ENCODE measurements around the gene BRICD5. TPM values are rescaled to one million over a fixed set of nuclear protein-coding genes. Genes with fewer than 3 reads are reported as not detected.

BRICD5 gene
- total RNA-seq, 1 experiment from 2014 or later: 4.8 TPM

DNA sequence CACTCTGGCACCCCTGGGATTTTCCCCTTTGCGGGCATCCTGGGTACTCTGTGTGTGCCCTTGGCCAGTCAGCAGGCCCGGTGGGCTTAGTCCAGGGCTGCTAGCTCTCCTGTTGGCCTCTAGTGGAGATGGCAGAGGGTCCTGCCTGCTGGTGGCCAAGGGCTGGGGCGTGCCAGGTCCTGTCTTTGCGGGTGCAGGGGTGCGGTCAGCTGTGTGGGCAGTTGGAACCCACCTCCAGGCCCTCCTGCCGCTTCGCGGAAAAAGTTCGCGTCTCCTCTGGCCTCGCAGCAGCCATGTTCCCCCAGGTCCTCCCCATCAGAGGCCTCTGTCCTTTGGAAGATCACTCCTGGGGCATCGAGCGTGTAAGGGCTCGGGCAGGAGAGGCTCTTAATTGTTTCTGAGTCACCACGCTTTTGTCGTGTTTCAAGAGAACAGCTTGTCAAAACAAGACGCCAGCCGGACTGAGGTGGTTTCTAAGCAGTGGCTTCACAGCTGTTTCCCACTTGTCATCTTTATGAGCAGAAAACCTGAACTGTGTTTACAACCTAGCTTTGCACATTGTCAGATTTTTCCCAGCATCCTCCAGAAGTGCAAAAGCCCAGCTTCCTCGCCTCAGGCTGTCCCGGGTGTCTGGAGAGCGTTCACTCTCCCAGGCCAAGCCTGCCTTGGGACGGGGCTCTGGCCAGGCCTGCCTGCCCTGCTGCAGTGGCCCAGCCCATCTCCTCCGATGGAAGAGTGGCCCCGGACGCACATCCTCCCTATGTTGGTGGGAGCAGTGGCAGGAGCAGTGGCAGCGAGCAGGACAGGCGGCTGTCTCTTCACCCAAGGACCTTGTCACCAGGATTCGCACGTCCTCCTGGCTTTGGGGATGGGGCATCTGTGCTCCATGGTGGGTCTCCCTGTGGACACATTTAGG, 20.6 kb upstream of the BRICD5 start:
- H3K9me2 ChIP-seq (replicated peaks; ENCODE audit: low read length): no peaks in the 10 kb centered on the region
- intact Hi-C loops (cut with micrococcal nuclease): no loop called here
- no peaks in the 10 kb centered on the region for H3K27me3 ChIP-seq (ENCODE audit: low read length)
- H3F3A ChIP-seq (ENCODE audit: low read length, unreplicated experiment): no peaks in the 10 kb centered on the region
- H3K79me2 ChIP-seq (ENCODE audit: low read length): peaks cover 27% of the 10 kb centered on the region
- no peak overlapping the region for H3K27ac ChIP-seq (ENCODE audit: low read length)
- H3K9me3 ChIP-seq (ENCODE audit: low read length): no peaks in the 10 kb centered on the region
- no peak overlapping the region for H3K4me2 ChIP-seq (ENCODE audit: low read length)
- H2AFZ ChIP-seq (ENCODE audit: low read length): no peak overlapping the region
- peaks cover 6% of the 10 kb centered on the region for H3K4me1 ChIP-seq (ENCODE audit: insufficient read depth, low read length)
- ATAC-seq (no peak), DNase-seq (no peak)
- H3K9ac ChIP-seq (ENCODE audit: low read length): no peak overlapping the region
- ChIA-PET CTCF (no interaction called here), POLR2A (ENCODE audit: unreplicated experiment) (no interaction called here)
- TF ChIP-seq EZH2phosphoT487 (IDR thresholded peaks at IDR 0.05; ENCODE audit: borderline replicate concordance, low read length) (no peak), EZH2 (IDR thresholded peaks at IDR 0.05; ENCODE audit: low read length, unreplicated experiment) (no peak)
- TF ChIP-seq, protein P1, sequence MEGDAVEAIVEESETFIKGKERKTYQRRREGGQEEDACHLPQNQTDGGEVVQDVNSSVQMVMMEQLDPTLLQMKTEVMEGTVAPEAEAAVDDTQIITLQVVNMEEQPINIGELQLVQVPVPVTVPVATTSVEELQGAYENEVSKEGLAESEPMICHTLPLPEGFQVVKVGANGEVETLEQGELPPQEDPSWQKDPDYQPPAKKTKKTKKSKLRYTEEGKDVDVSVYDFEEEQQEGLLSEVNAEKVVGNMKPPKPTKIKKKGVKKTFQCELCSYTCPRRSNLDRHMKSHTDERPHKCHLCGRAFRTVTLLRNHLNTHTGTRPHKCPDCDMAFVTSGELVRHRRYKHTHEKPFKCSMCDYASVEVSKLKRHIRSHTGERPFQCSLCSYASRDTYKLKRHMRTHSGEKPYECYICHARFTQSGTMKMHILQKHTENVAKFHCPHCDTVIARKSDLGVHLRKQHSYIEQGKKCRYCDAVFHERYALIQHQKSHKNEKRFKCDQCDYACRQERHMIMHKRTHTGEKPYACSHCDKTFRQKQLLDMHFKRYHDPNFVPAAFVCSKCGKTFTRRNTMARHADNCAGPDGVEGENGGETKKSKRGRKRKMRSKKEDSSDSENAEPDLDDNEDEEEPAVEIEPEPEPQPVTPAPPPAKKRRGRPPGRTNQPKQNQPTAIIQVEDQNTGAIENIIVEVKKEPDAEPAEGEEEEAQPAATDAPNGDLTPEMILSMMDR (conservative IDR thresholded peaks at IDR 0.05; ENCODE audit: low read depth, low read length): no peak
- H4K20me1 ChIP-seq (ENCODE audit: low read length): peaks cover 7% of the 10 kb centered on the region; the same call in 1 of the 2 replicates
- BruUV-seq (replicated peaks): no TSS peak
- no peak overlapping the region for H3K4me3 ChIP-seq (ENCODE audit: low read length)
- no peaks in the 10 kb centered on the region; the same call in 1 of the 2 replicates for H3K36me3 ChIP-seq (ENCODE audit: low read depth, low read length)

DNA sequence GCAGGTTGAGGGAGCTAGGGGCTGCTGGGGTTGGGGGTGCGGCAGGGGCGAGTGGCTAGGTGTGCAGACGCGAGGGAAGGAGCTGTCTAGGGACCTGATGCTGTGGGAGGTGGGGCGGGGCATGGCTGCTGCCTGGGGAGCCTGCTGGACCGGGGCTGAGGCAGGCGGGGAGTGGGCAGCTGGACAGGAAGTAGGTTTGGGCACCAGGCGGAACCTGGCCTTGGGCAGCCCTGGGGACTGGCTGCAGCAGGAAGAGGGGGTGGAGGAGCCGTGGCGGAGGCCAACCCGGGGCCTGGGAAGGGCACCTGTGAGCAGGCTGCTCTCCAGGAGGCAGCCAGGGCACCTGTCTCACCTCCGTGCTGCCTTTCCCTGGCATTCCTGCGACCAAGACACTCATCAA, 19.7 kb upstream of the BRICD5 start:
- H3K4me3 ChIP-seq (ENCODE audit: low read length): no peak overlapping the region
- no peak overlapping the region for H3K27ac ChIP-seq (ENCODE audit: low read length)
- peaks cover 9% of the 10 kb centered on the region; the same call in 1 of the 2 replicates for H4K20me1 ChIP-seq (ENCODE audit: low read length)
- H3K27me3 ChIP-seq (ENCODE audit: low read length): no peaks in the 10 kb centered on the region
- no peak overlapping the region for H2AFZ ChIP-seq (ENCODE audit: low read length)
- DNase-seq (no peak), ATAC-seq (no peak)
- no peaks in the 10 kb centered on the region; the same call in 1 of the 2 replicates for H3K36me3 ChIP-seq (ENCODE audit: low read depth, low read length)
- intact Hi-C loops (cut with micrococcal nuclease): no loop called here
- H3K4me2 ChIP-seq (ENCODE audit: low read length): no peak overlapping the region
- BruUV-seq (replicated peaks): no TSS peak
- ChIA-PET POLR2A (ENCODE audit: unreplicated experiment) (no interaction called here), CTCF (no interaction called here)
- no peaks in the 10 kb centered on the region for H3F3A ChIP-seq (ENCODE audit: low read length, unreplicated experiment)
- H3K9ac ChIP-seq (ENCODE audit: low read length): no peak overlapping the region
- no peaks in the 10 kb centered on the region for H3K9me3 ChIP-seq (ENCODE audit: low read length)
- peaks cover 12% of the 10 kb centered on the region for H3K4me1 ChIP-seq (ENCODE audit: insufficient read depth, low read length)
- H3K79me2 ChIP-seq (ENCODE audit: low read length): peaks cover 36% of the 10 kb centered on the region
- H3K9me2 ChIP-seq (replicated peaks; ENCODE audit: low read length): no peaks in the 10 kb centered on the region
- TF ChIP-seq EZH2 (IDR thresholded peaks at IDR 0.05; ENCODE audit: low read length, unreplicated experiment): no peak
- no peak for TF ChIP-seq EZH2phosphoT487 (IDR thresholded peaks at IDR 0.05; ENCODE audit: borderline replicate concordance, low read length)
- TF ChIP-seq, protein P1 (conservative IDR thresholded peaks at IDR 0.05; ENCODE audit: low read depth, low read length): no peak
